ENCODE measurements around the gene JHY. TPM values are rescaled to one million over a fixed set of nuclear protein-coding genes. Genes with fewer than 3 reads are reported as not detected.

JHY gene
- total RNA-seq, 3 donors from 2014 or later (not counting 1 experiment from before 2014, with no cell fraction given): 0.88 to 1.5 (median 1.2) TPM

DNA sequence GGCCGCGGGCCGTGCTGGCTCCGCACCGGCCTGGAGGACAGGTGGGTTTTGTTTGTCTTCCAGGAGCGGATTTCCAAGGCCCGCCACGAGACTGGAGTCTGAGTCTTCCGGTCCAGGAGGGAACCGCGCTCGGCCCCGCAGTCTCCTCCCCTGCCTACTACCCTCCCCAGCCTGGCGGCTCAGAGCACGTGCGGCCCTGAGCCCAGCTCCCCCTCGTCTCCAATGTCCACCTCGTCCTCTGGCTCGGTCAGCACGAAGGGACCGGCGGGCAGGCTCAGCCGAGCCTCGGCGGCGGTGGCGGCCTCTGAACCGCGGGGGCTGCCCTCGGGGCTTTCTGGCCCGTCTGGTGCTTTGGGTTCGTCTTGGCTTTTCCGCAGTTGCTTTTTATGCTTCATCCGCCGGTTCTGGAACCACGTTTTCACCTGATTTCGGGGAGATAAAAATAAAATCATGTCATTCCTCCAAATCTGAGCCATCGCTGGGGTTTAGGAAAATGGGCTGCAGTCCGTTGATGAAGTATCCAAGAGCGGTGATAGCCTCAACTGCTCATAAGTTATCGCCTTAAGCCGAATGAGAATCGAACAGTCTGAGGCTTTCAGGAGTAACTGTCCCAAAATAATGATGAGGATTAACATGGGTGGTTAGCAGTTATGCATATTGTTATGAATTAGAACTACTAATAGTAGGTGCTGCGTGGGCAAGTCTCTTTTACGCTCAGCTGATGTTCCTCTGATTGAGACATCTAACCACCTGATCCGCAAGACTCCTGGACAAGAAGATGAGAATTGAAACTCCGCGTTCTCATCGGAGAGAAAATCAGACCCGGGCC lies 95.1 kb downstream of the JHY start:
- Histone ChIP-seq H3K36me3 (ENCODE audit: control insufficient read depth, insufficient read depth, low read length) (no peaks in the 10 kb centered on the region), H3K27ac (ENCODE audit: low read length) (no peak overlapping the region), H3K4me3 (ENCODE audit: low read length) (no peak overlapping the region), H3K27me3 (ENCODE audit: control insufficient read depth, insufficient read depth, low read length) (peaks cover 76% of the 10 kb centered on the region), H3K9me3 (ENCODE audit: control insufficient read depth, insufficient read depth, low read length) (peaks cover 2% of the 10 kb centered on the region), H3K4me1 (ENCODE audit: control insufficient read depth, insufficient read depth, low read length) (peaks cover 9% of the 10 kb centered on the region)
- TF ChIP-seq, protein P1, sequence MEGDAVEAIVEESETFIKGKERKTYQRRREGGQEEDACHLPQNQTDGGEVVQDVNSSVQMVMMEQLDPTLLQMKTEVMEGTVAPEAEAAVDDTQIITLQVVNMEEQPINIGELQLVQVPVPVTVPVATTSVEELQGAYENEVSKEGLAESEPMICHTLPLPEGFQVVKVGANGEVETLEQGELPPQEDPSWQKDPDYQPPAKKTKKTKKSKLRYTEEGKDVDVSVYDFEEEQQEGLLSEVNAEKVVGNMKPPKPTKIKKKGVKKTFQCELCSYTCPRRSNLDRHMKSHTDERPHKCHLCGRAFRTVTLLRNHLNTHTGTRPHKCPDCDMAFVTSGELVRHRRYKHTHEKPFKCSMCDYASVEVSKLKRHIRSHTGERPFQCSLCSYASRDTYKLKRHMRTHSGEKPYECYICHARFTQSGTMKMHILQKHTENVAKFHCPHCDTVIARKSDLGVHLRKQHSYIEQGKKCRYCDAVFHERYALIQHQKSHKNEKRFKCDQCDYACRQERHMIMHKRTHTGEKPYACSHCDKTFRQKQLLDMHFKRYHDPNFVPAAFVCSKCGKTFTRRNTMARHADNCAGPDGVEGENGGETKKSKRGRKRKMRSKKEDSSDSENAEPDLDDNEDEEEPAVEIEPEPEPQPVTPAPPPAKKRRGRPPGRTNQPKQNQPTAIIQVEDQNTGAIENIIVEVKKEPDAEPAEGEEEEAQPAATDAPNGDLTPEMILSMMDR (IDR thresholded peaks at IDR 0.05): no peak
- Mint-ChIP-seq H3K4me1 (peaks cover 8 to 18% of the 10 kb centered on the region in 2 donors), H3K36me3 (peaks cover 6% of the 10 kb centered on the region), H3K27me3 (ENCODE audit: low read depth in 2 of 2) (peaks cover 74 to 93% of the 10 kb centered on the region in 2 donors), H3K9me3 (peaks cover 0 to 2% of the 10 kb centered on the region in 2 donors), H3K27ac (no peak overlapping the region), H3K4me3 (no peak overlapping the region)
- DNase-seq: peak in 1 of 2 donors; percentile 4
- no peak for ATAC-seq
- WGBS (ENCODE audit: insufficient coverage): 9% methylated on average over 49 of the region's 50 CpGs
- intact Hi-C loops (cut with micrococcal nuclease): no loop called here

DNA sequence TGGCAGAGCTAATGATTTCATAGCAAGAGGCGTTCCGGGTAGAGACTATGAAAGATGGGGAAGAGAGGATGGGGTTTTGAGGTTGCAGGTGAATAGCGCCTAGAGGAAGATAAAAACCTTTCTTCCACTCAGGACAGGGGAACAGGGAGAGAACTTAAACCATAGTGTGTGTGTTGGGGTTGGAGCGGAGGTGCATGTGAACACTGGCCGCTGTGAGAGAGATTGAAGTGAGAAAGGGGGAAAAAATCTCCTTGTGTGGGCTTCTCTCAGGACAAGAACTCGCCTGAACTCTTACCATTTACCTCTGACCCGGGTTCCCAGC lies 95.7 kb downstream of the JHY start:
- Mint-ChIP-seq H3K36me3 (peaks cover 12% of the 10 kb centered on the region), H3K4me1 (peaks cover 14 to 18% of the 10 kb centered on the region in 2 donors), H3K27me3 (ENCODE audit: low read depth in 2 of 2) (peaks cover 80 to 93% of the 10 kb centered on the region in 2 donors), H3K27ac (no peak overlapping the region), H3K4me3 (no peak overlapping the region), H3K9me3 (peaks cover 0 to 2% of the 10 kb centered on the region in 2 donors)
- intact Hi-C loops (cut with micrococcal nuclease): no loop called here
- peaks cover 9% of the 10 kb centered on the region for H3K4me1 ChIP-seq (ENCODE audit: control insufficient read depth, insufficient read depth, low read length)
- no peak overlapping the region for H3K27ac ChIP-seq (ENCODE audit: low read length)
- H3K4me3 ChIP-seq (ENCODE audit: low read length): no peak overlapping the region
- 30% methylated on average over 4 of the region's 7 CpGs for WGBS (ENCODE audit: insufficient coverage)
- H3K27me3 ChIP-seq (ENCODE audit: control insufficient read depth, insufficient read depth, low read length): peaks cover 77% of the 10 kb centered on the region
- TF ChIP-seq, protein P1 (IDR thresholded peaks at IDR 0.05): no peak
- ATAC-seq: no peak
- H3K9me3 ChIP-seq (ENCODE audit: control insufficient read depth, insufficient read depth, low read length): peaks cover 2% of the 10 kb centered on the region
- H3K36me3 ChIP-seq (ENCODE audit: control insufficient read depth, insufficient read depth, low read length): no peaks in the 10 kb centered on the region
- DNase-seq: peak in 1 of 2 donors; percentile 3

DNA sequence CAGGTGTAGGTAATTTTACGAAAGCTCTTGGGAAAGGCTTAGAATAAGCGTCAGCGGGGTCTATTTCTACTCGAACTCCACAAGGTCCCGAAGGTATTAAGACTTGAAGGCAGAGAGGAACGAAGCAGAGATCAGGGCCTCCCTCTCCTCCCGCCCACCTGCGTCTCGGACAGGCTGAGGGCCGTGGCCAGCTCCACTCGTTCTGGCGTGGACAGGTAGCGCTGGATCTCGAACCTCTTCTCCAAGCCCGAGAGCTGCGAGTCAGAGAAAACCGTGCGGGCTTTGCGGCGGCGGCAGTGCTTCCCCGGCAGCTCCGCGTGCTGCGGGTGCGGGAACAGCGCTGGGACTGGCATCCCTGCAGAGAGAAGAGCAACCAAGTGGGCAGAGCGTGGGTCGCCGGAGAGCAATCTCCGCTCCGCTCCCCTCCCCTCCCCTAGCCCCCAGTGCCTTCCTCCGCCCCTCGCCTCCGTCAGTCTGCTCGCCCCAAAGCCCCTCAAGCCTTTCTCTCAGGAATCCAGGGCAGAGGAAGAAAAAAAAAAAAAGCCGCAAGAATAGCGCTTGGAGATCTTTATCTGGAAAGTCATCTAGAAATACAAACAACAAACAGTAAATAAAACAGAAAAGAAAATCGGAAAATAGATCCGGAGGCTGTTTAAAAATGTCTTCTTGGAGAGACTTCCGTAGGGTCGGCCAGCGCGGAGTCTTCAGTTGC lies 96.7 kb downstream of the JHY start:
- peaks cover 19% of the 10 kb centered on the region for H3K4me1 ChIP-seq (ENCODE audit: control insufficient read depth, insufficient read depth, low read length)
- no peaks in the 10 kb centered on the region for H3K36me3 ChIP-seq (ENCODE audit: control insufficient read depth, insufficient read depth, low read length)
- WGBS (ENCODE audit: insufficient coverage): 14% methylated on average over 42 of the region's 44 CpGs
- ATAC-seq (no peak), DNase-seq (peak in 1 of 2 donors; percentile 3)
- no peak overlapping the region for H3K27ac ChIP-seq (ENCODE audit: low read length)
- peaks cover 0 to 2% of the 10 kb centered on the region in 2 donors for H3K9me3 Mint-ChIP-seq
- TF ChIP-seq, protein P1 (IDR thresholded peaks at IDR 0.05): no peak
- intact Hi-C loops (cut with micrococcal nuclease): no loop called here
- H3K27me3 Mint-ChIP-seq (ENCODE audit: low read depth in 2 of 2): peaks cover 81 to 89% of the 10 kb centered on the region in 2 donors
- no peak overlapping the region for H3K4me3 Mint-ChIP-seq
- peaks cover 16 to 26% of the 10 kb centered on the region in 2 donors for H3K4me1 Mint-ChIP-seq
- H3K27me3 ChIP-seq (ENCODE audit: control insufficient read depth, insufficient read depth, low read length): peaks cover 82% of the 10 kb centered on the region
- peaks cover 12% of the 10 kb centered on the region for H3K36me3 Mint-ChIP-seq
- no peak overlapping the region for H3K27ac Mint-ChIP-seq
- peaks cover 2% of the 10 kb centered on the region for H3K9me3 ChIP-seq (ENCODE audit: control insufficient read depth, insufficient read depth, low read length)
- no peak overlapping the region for H3K4me3 ChIP-seq (ENCODE audit: low read length)
